DLD1 (cell line): Measurements from ENCODE around the gene MAPK10.

Experiments
- in situ Hi-C: cut with HindIII; loops from 2 replicates; pipeline ENCODE4 v1.10.0; 2017; ENCODE audit warnings: low sequenced_read_pairs

Gene MAPK10

DNA sequence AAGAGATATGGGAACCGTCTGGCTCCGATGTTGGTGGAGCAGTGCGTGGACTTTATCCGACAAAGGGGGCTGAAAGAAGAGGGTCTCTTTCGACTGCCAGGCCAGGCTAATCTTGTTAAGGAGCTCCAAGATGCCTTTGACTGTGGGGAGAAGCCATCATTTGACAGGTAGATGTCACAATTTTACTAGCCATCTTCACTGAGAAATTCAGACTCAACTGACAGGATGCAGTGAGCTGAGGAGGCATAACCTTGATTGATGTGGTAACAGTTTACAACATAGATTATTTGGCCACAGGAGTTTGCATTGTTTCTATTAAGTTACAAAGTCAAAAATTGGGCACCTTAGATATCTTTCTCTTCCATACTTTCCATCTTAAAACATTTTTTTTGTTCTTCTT lies 417.7 kb downstream of the MAPK10 start:
- in situ Hi-C loops = no loop called here

GRCh38 chr4:85940151-85940550 lies 419.7 kb downstream of the MAPK10 start:
- in situ Hi-C loops = no loop called here
